GM12892 (cell line): ENCODE measurements around the gene RNF225.
"Not testable (repeated sequence)": the region's sequence is repeated elsewhere in the genome, so short reads cannot be mapped to it uniquely, and the experiment has no call there.

Experiments used
- POLR2A ChIP-seq: IDR thresholded peaks from 2 replicates; pipeline ENCODE4 v1.6.1; 2011; ENCODE audit warnings: low read depth, low read length, control low read depth
- POLR2AphosphoS5 ChIP-seq: IDR thresholded peaks from 2 replicates; pipeline ENCODE4 v1.6.1; 2011; ENCODE audit warnings: low read depth, low read length, control low read depth
- TAF1 ChIP-seq: IDR thresholded peaks from 2 replicates; pipeline ENCODE4 v1.6.1; 2011; ENCODE audit warnings: low read depth, mild to moderate bottlenecking, control low read depth, low read length, borderline replicate concordance

DNA sequence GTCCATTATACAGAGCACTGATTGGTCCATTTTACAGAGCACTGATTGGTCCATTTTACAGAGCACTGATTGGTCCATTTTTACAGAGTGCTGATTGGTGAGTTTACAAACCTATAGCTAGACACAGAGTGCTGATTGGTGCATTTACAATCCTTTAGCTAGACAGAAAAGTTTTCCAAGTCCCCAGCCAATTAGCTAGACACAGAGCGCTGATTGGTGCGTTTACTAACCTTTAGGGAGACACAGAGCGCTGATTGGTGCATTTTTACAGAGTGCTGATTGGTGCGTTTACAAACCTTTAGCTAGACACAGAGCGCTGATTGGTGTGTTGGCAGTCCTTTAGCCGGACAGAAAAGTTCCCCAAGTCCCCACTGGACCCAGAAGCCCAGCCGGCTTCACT lies 47.5 kb downstream of the RNF225 start:
- not testable (repeated sequence) for TF ChIP-seq POLR2AphosphoS5, POLR2A, TAF1
